Gastrocnemius medialis (tissue), 4 donors: Measurements from ENCODE around the gene LMNTD1. TPM values are rescaled to one million over a fixed set of nuclear protein-coding genes. Genes with fewer than 3 reads are reported as not detected.

ENCODE experiments used
- ATAC-seq, 2 donors: fragments of 150-250 bp; one replicate each; pipeline ENCODE4 v1.9.1; 2016
- DNase-seq, 2 donors: peaks; one replicate each; pipeline ENCODE4 v3.0.0-alpha.2; 2019
- H3K27ac ChIP-seq, 4 donors: fragments of 200-600 bp; sonication (generic); 1 replicate in 1 of 4; 2 replicates in 3 of 4; pipeline ENCODE4 v1.5.1; 2016 to 2018; ENCODE audit warnings: mild to moderate bottlenecking in 2 of 4, moderate library complexity in 1 of 4
- H3K27me3 ChIP-seq, 3 donors: fragments of 200-600 bp; sonication (generic) in 2 of 3; 1 replicate in 1 of 3; 2 replicates in 2 of 3; pipeline versions ENCODE4 v1.5.1 to v1.6.0; 2016 to 2019; ENCODE audit warnings: mild to moderate bottlenecking in 1 of 3, moderate library complexity in 1 of 3
- H3K36me3 ChIP-seq, 2 donors: fragments of 200-600 bp; sonication (generic) in 1 of 2; one replicate each; pipeline ENCODE4 v1.5.1; 2017 to 2018
- H3K4me1 ChIP-seq, 2 donors: fragments of 200-600 bp; sonication (generic) in 1 of 2; one replicate each; pipeline ENCODE4 v1.5.1; 2016 to 2017; ENCODE audit warnings: mild to moderate bottlenecking in 2 of 2
- H3K4me3 ChIP-seq, 4 donors: fragments of 200-600 bp; sonication (generic) in 3 of 4; 1 replicate in 1 of 4; 2 replicates in 3 of 4; pipeline ENCODE4 v1.5.1; 2016 to 2019; ENCODE audit warnings: mild to moderate bottlenecking in 2 of 4
- H3K9me3 ChIP-seq, 3 donors: fragments of 200-600 bp; sonication (generic) in 2 of 3; 1 replicate in 1 of 3; 2 replicates in 2 of 3; pipeline ENCODE4 v1.5.1; 2016 to 2019
- CTCF ChIP-seq, 5 experiments: fragments of 450-650 bp in 3 of 5; fragments of 200-600 bp in 2 of 5; sonication (generic) in 2 of 5; IDR thresholded peaks in 4 of 5; conservative IDR thresholded peaks in 1 of 5; 1 replicate in 4 of 5; 2 replicates in 1 of 5; pipeline ENCODE4 v1.5.1; 2016 to 2019; ENCODE audit warnings: antibody characterized with exemption in 5 of 5, mild to moderate bottlenecking in 3 of 5, moderate library complexity in 3 of 5
- POLR2A ChIP-seq, 2 donors: fragments of 450-650 bp; IDR thresholded peaks; one replicate each; pipeline ENCODE4 v1.6.1; 2017; ENCODE audit warnings: antibody characterized with exemption in 2 of 2, mild to moderate bottlenecking in 2 of 2, moderate library complexity in 2 of 2
- in situ Hi-C, 4 donors: fragments of 200-750 bp; cut with MboI; loops; one replicate each; pipeline versions ENCODE4 v1.15.0 to v1.8.0; 2017; ENCODE audit warnings: low sequenced_read_pairs in 4 of 4
- intact Hi-C: fragments of 100-400 bp; cut with DNase I; formaldehyde crosslinking; loops from one replicate; pipeline ENCODE4 v1.15.1; 2023; ENCODE audit warnings: low total_unique reads
- total RNA-seq, 4 donors: library from RNA; depleted of rRNA; stranded (reverse); fragments of >200 nt; gene quantifications; one replicate each; pipeline versions ENCODE4 v1.1.0 to v1.2.3, GENCODE V29; 2016

The LMNTD1 gene
- total RNA-seq, 4 donors from 2014 or later, result not detected

GRCh38 chr12:25518512-25518911, 34.6 kb downstream of the LMNTD1 start:
- TF ChIP-seq POLR2A (IDR thresholded peaks at IDR 0.05) (no peak), CTCF (IDR thresholded peaks at IDR 0.05 in 4 of 5, conservative IDR thresholded peaks at IDR 0.05 in 1 of 5) (no peak)
- no peaks in the 10 kb centered on the region for H3K4me1 ChIP-seq
- DNase-seq (no peak), ATAC-seq (no peak)
- H3K9me3 ChIP-seq, result no peaks in the 10 kb centered on the region
- in situ Hi-C loops, result no loop called here
- no peak overlapping the region for H3K4me3 ChIP-seq
- no peaks in the 10 kb centered on the region for H3K36me3 ChIP-seq
- H3K27me3 ChIP-seq, result no peaks in the 10 kb centered on the region
- intact Hi-C loops, result no loop called here
- no peak overlapping the region for H3K27ac ChIP-seq

- Histone ChIP-seq H3K4me1 (no peaks in the 10 kb centered on the region), H3K4me3 (no peak overlapping the region), H3K27ac (no peak overlapping the region), H3K9me3 (no peaks in the 10 kb centered on the region), H3K36me3 (no peaks in the 10 kb centered on the region), H3K27me3 (no peaks in the 10 kb centered on the region)
- TF ChIP-seq POLR2A (IDR thresholded peaks at IDR 0.05), result no peak
- TF ChIP-seq CTCF (IDR thresholded peaks at IDR 0.05 in 4 of 5, conservative IDR thresholded peaks at IDR 0.05 in 1 of 5), result no peak
- DNase-seq (no peak), ATAC-seq (no peak)
- intact Hi-C loops, result no loop called here
- in situ Hi-C loops, result no loop called here
These were observed 48.3 kb downstream of the LMNTD1 start for GRCh38 chr12:25504744-25505143.

- ATAC-seq, result no peak
- TF ChIP-seq POLR2A (IDR thresholded peaks at IDR 0.05) (no peak), CTCF (IDR thresholded peaks at IDR 0.05 in 4 of 5, conservative IDR thresholded peaks at IDR 0.05 in 1 of 5) (no peak)
- in situ Hi-C loops, result no loop called here
These were observed 49.4 kb downstream of the LMNTD1 start for GRCh38 chr12:25503666-25504065.

GRCh38 chr12:25502596-25502995, 50.5 kb downstream of the LMNTD1 start:
- intact Hi-C loops (no loop called here), in situ Hi-C loops (no loop called here)
- no peaks in the 10 kb centered on the region for H3K36me3 ChIP-seq
- TF ChIP-seq CTCF (IDR thresholded peaks at IDR 0.05 in 4 of 5, conservative IDR thresholded peaks at IDR 0.05 in 1 of 5) (no peak), POLR2A (IDR thresholded peaks at IDR 0.05) (no peak)
- no peaks in the 10 kb centered on the region for H3K27me3 ChIP-seq
- H3K27ac ChIP-seq, result no peak overlapping the region
- H3K4me1 ChIP-seq, result no peaks in the 10 kb centered on the region
- no peak overlapping the region for H3K4me3 ChIP-seq
- no peaks in the 10 kb centered on the region for H3K9me3 ChIP-seq
- ATAC-seq (no peak), DNase-seq (no peak)

More at GRCh38 chr12:25503666-25504065, 49.4 kb downstream of the LMNTD1 start:
- intact Hi-C loops, result no loop called here
- Histone ChIP-seq H3K27me3 (no peaks in the 10 kb centered on the region), H3K27ac (no peak overlapping the region), H3K36me3 (no peaks in the 10 kb centered on the region), H3K4me3 (no peak overlapping the region), H3K4me1 (no peaks in the 10 kb centered on the region), H3K9me3 (no peaks in the 10 kb centered on the region)
- no peak for DNase-seq

- H3K9me3 ChIP-seq, result no peaks in the 10 kb centered on the region
- no peaks in the 10 kb centered on the region for H3K4me1 ChIP-seq
- DNase-seq (no peak), ATAC-seq (no peak)
- H3K4me3 ChIP-seq, result no peak overlapping the region
- in situ Hi-C loops, result no loop called here
- no peaks in the 10 kb centered on the region for H3K36me3 ChIP-seq
- H3K27ac ChIP-seq, result no peak overlapping the region
- intact Hi-C loops, result no loop called here
- no peaks in the 10 kb centered on the region for H3K27me3 ChIP-seq
- no peak for TF ChIP-seq CTCF (IDR thresholded peaks at IDR 0.05 in 4 of 5, conservative IDR thresholded peaks at IDR 0.05 in 1 of 5)
- no peak for TF ChIP-seq POLR2A (IDR thresholded peaks at IDR 0.05)
These were observed 51.0 kb downstream of the LMNTD1 start for GRCh38 chr12:25502118-25502517.
